ENCODE measurements around the gene PCDH17. TPM values are rescaled to one million over a fixed set of nuclear protein-coding genes. Genes with fewer than 3 reads are reported as not detected.

PCDH17 gene
- total and polyA plus RNA-seq, 2 donors (not counting 1 experiment from before 2014, with no cell fraction given): not detected

GRCh38 chr13:57644106-57644505, 12.6 kb downstream of the PCDH17 start:
- no peaks in the 10 kb centered on the region for H3K79me2 ChIP-seq (ENCODE audit: control insufficient read depth, insufficient read depth, low read length)
- no peak overlapping the region for H3K4me3 Mint-ChIP-seq
- no peak for TF ChIP-seq CTCF (IDR thresholded peaks at IDR 0.05)
- no peak for TF ChIP-seq EZH2 (IDR thresholded peaks at IDR 0.05; ENCODE audit: borderline replicate concordance, insufficient read depth, low read depth, low read length, poor library complexity, severe bottlenecking)
- H3K4me3 ChIP-seq (ENCODE audit: control extremely low read depth in 1 of 5, extremely low read depth in 1 of 5, insufficient read depth in 1 of 5, low read depth in 2 of 5, low read length in 4 of 5): no peak overlapping the region
- H3K9ac ChIP-seq (ENCODE audit: low read length): no peak overlapping the region
- H3K4me1 Mint-ChIP-seq: no peaks in the 10 kb centered on the region
- no peaks in the 10 kb centered on the region for H3K9me3 ChIP-seq (ENCODE audit: control extremely low read depth in 1 of 3, control insufficient read depth in 2 of 3, insufficient read depth in 1 of 3, low read length in 2 of 3)
- ATAC-seq (ENCODE audit: low read depth) (no peak), DNase-seq (no peak)
- H3K27me3 ChIP-seq (replicated peaks in 1 of 4; ENCODE audit: control extremely low read depth in 1 of 4, control insufficient read depth in 3 of 4, insufficient read depth in 4 of 4, low read length in 3 of 4): no peaks in the 10 kb centered on the region
- intact Hi-C loops (cut with micrococcal nuclease): no loop called here
- no peak overlapping the region for H3K27ac ChIP-seq (ENCODE audit: low read length in 2 of 2)
- peaks cover 2% of the 10 kb centered on the region for H3K9me3 Mint-ChIP-seq (ENCODE audit: insufficient read depth)
- H3K27ac Mint-ChIP-seq: no peak overlapping the region
- no peak overlapping the region for H3K4me2 ChIP-seq (replicated peaks; ENCODE audit: low read depth, low read length, poor library complexity, severe bottlenecking)
- no peaks in the 10 kb centered on the region for H3K4me1 ChIP-seq (ENCODE audit: control insufficient read depth in 2 of 2, insufficient read depth in 2 of 2, low read length in 2 of 2)
- H2AFZ ChIP-seq (ENCODE audit: insufficient read depth, low read depth, low read length, poor library complexity, severe bottlenecking): no peak overlapping the region
- no CpG with 5 or more reads among the region's 3 CpGs for WGBS (ENCODE audit: insufficient coverage)
- no peaks in the 10 kb centered on the region for H4K20me1 ChIP-seq (ENCODE audit: control insufficient read depth, insufficient read depth, low read length, poor library complexity, severe bottlenecking)
- no peaks in the 10 kb centered on the region for H3K36me3 ChIP-seq (replicated peaks in 1 of 2; ENCODE audit: control extremely low read depth in 1 of 2, control insufficient read depth in 1 of 2, extremely low read depth in 1 of 2, insufficient read depth in 2 of 2, low read length in 1 of 2)
- ChIA-PET CTCF (interaction anchor here (1.4 kb wide), 1 partner anchor 19 kb away, joined by 4 read pairs; no protein-coding TSS in a partner anchor), POLR2A (no interaction called here)
- no peaks in the 10 kb centered on the region for H3K27me3 Mint-ChIP-seq

- Mint-ChIP-seq H3K9me3 (ENCODE audit: insufficient read depth) (no peaks in the 10 kb centered on the region), H3K4me1 (no peaks in the 10 kb centered on the region), H3K4me3 (no peak overlapping the region), H3K27me3 (no peaks in the 10 kb centered on the region), H3K27ac (no peak overlapping the region)
- ChIA-PET POLR2A (no interaction called here), CTCF (no interaction called here)
- Histone ChIP-seq H3K27me3 (replicated peaks in 1 of 4; ENCODE audit: control extremely low read depth in 1 of 4, control insufficient read depth in 3 of 4, insufficient read depth in 4 of 4, low read length in 3 of 4) (no peaks in the 10 kb centered on the region), H3K4me3 (ENCODE audit: control extremely low read depth in 1 of 5, extremely low read depth in 1 of 5, insufficient read depth in 1 of 5, low read depth in 2 of 5, low read length in 4 of 5) (no peak overlapping the region), H3K27ac (ENCODE audit: low read length in 2 of 2) (no peak overlapping the region), H3K4me1 (ENCODE audit: control insufficient read depth in 2 of 2, insufficient read depth in 2 of 2, low read length in 2 of 2) (no peaks in the 10 kb centered on the region), H2AFZ (ENCODE audit: insufficient read depth, low read depth, low read length, poor library complexity, severe bottlenecking) (no peak overlapping the region), H3K9me3 (ENCODE audit: control extremely low read depth in 1 of 3, control insufficient read depth in 2 of 3, insufficient read depth in 1 of 3, low read length in 2 of 3) (peaks cover 0 to 3% (median 0%) of the 10 kb centered on the region in 3 donors), H4K20me1 (ENCODE audit: control insufficient read depth, insufficient read depth, low read length, poor library complexity, severe bottlenecking) (no peaks in the 10 kb centered on the region), H3K4me2 (replicated peaks; ENCODE audit: low read depth, low read length, poor library complexity, severe bottlenecking) (no peak overlapping the region), H3K79me2 (ENCODE audit: control insufficient read depth, insufficient read depth, low read length) (no peaks in the 10 kb centered on the region), H3K36me3 (replicated peaks in 1 of 2; ENCODE audit: control extremely low read depth in 1 of 2, control insufficient read depth in 1 of 2, extremely low read depth in 1 of 2, insufficient read depth in 2 of 2, low read length in 1 of 2) (no peaks in the 10 kb centered on the region), H3K9ac (ENCODE audit: low read length) (no peak overlapping the region)
- TF ChIP-seq CTCF (IDR thresholded peaks at IDR 0.05) (no peak), EZH2 (IDR thresholded peaks at IDR 0.05; ENCODE audit: borderline replicate concordance, insufficient read depth, low read depth, low read length, poor library complexity, severe bottlenecking) (no peak)
- DNase-seq (no peak), ATAC-seq (ENCODE audit: low read depth) (no peak)
- intact Hi-C loops (cut with micrococcal nuclease): no loop called here
- WGBS (ENCODE audit: insufficient coverage): no CpG with 5 or more reads among the region's 6 CpGs
Observed at GRCh38 chr13:57653229-57653989, 21.9 kb downstream of the PCDH17 start.

All from B cell (primary cell).